HG02852 (cell line): ENCODE results near the gene CLIC4.
A peak's percentile ranks its signal among the peaks of the same experiment; 100 is the strongest.
"Not testable (repeated sequence)": the region's sequence is repeated elsewhere in the genome, so short reads cannot be mapped to it uniquely, and the experiment has no call there.

Experiments
- ATAC-seq: cut with Tn5 transposase; IDR thresholded peaks from one replicate; pipeline ENCODE4 v1.9.1; 2021; ENCODE audit warnings: mild to moderate bottlenecking, moderate library complexity; ENCODE audit not compliant: unreplicated experiment

Gene CLIC4

DNA sequence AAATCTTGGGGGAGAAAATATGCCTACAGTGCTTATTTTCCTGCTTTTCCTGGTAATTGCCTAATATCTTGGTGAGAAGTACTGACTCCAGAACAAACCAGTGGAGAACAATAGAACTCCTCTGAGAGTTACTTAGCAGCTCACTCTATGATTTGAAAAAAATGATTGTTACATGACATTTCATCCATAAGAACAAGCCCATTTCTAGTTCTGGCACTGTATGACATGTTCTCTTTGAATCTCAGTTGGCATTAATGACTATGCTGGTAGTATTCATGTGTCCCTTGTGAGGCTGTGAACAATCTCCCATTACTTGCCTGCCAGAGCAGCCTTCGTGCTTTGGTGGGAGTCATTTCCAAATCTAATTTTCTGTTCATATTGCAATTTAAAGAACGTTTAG is 58.0 kb downstream of the CLIC4 start:
- no peak for ATAC-seq

DNA sequence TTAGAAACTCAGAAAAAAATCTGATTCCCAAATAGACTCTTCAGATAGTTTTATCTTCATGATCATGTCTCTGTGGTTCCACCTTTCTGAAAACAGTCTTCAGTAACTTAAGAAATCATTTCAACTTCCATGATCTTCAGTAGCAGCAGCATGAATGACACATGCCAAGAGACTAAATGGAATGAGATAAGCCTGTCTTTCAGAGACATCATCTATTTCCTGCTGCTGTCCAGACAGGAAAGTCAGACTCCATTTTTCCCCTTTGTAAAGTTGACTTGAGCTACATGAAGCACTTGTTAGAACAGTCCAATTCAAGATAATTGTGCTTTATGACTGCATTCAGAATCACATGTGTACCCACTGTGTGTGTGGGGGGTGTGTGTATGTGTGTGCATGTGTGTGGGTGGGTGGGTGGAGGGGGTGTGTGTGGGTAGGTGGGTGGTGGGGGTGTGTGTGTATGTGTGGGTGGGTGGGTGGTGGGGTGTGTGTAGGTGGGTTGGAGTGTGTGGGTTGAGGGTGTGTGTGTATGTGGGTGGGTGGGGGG is 58.8 kb downstream of the CLIC4 start:
- no peak for ATAC-seq

DNA sequence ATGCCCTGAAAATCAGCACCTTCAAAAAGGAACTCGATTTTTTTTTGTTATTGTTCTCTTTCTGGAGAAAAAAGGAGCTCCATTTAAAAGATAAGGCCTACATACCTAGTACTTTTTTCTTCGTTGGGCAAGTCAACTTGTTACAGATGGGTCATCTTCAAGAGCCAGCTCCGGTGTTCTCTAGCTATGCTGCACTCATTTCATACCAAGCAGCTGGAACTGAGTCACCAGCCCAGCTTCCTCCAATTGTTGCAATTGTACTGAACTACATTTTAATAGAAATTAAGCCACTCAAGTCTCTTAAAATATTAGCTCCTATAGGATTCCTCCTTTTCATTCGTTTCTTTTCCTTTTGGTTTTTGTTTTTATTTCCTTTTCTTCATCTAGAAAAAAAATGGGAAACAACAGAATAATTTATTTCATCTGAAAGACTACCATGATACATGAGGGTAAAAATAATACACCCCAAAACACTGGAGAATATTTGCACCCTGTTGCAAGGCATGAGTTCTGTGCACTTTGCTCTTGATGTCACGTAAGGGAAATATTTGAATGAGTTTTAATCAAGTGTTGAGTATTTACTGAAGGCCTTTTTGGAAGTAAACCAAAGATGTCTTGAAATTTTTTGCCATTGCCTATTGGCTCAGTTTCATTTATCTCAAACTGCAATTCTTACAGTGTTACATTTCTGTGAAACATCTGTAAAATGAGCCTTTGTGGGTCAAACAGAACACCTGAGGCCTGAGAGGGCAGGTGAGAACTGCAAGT is 60.5 kb downstream of the CLIC4 start:
- no peak for ATAC-seq

DNA sequence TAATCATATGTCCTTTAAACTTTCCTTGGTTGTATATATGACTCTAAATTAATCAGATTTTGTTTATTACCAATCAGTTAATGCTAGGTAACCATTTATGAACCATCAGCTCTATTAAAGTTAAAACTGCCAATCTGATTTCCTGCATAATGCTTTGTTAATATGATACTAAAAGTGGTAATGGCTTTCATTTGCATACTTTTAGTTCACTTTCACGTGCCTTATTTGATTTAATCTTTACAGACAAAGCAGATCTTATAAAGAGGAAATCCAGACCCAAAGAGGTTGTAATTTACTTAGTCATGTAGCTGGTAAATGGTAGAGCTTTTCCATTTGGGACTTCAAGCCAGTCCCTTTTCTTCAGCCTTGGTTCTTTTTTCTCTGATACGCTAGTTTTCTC is 61.3 kb downstream of the CLIC4 start:
- ATAC-seq = no peak

DNA sequence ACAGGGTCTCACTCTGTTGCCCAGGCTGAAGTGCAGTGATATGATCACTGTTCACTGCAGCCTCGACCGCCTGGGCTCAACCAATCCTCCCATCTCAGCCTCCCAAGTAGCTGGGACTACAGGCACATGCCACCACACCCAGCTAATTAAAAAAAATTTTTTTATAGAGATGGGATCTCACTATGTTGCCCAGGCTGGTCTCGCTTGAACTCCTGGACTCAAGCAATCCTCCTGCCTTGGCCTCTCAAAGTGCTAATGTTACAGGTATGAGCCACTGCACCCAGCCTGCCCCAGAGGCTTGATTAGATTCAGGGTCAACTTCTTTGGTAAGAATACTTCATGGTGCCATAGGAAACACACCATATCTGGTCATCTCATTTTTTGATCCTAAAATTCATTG is 66.2 kb downstream of the CLIC4 start:
- ATAC-seq = not testable (repeated sequence)

DNA sequence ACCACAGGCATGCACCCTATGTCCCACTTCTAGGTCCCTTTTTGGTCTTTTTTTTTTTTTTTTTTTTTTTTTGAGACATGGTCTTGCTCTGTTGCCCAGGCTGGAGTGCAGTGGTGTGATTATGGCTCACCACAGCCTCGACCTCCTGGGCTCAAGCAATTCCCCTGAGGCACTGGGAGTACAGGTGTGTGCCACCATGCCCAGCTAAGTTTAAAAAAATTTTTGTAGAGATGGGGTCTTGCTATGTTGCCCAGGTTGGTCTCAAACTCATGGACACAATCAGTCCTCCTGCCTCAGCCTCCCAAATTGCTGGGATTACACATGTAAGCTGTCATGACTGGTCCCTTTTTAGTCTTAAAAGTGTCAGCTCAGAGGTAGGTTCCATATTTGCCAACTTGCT is 75.0 kb downstream of the CLIC4 start:
- not testable (repeated sequence) for ATAC-seq

DNA sequence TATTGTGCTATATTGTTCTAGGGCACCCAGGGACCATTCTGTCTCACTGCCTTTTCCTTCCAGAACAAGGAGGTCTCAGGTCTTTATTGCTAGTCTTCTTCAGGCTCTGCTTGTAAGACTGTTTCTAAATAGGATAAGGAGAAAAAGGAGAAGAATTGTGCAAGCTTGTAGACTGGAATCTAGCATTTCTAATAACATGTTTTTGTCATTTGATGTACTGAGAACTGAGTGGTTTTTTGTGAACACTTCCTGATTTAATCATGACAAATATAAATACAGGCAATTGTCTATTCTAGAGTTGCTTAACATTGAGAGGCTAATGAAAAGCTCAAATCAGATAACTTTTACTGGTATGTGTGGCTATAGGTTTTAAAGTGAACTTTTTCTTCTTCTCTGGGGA is 77.6 kb downstream of the CLIC4 start:
- ATAC-seq = no peak

DNA sequence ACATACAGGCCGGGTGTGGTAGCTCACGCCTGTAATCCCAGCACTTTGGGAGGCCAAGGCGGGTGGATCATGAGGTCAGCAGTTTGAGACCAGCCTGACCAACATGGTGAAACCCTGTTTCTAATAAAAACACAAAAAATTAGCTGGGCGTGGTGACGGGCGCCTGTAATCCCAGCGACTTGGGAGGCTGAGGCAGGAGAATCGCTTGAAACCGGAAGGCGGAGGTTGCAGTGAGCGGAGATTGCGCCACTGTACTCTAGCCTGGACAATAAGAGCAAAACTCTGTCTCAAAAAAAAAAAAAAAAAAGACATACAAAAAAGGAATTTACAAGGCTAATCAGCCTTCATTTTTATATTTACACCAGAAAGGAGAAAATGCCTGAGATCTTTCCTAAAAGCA is 78.2 kb downstream of the CLIC4 start:
- not testable (repeated sequence) for ATAC-seq

DNA sequence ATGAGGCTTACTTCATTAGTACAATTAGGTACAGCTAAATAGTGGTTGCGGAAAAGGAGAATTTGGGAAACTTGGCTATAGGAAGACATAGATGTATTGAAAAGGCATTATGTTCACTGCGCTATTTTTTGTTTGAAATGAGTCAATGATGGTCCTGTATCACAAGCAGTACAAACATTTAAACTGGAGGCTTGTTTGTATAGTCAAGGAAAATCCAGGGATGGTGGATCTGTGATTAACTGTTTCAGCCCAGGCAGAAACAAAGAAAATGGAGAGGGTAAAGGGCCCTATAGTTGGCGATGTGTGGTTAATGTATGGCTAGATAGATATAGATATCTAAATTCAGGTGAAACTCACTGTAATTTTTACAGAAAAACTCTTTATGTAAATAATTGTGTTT is 79.9 kb downstream of the CLIC4 start:
- no peak for ATAC-seq

DNA sequence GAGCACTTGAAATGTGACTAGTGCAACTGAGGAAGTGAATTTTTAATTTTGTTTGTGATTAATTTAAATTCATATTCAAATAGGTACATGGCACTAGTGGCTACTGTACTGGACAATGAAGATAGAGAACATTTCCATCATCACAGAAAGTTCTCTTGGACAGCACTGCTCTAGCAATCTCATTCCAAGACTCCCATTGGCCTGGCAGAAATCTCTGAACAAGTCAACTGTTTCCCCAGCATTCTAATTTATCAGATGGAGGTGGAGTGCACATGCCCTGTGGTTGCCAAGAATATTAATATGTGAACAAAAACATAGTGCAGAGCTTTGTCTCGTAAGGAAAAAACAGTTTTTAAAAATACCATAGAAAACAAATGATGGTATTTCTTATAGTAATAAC is 81.3 kb downstream of the CLIC4 start:
- no peak for ATAC-seq

DNA sequence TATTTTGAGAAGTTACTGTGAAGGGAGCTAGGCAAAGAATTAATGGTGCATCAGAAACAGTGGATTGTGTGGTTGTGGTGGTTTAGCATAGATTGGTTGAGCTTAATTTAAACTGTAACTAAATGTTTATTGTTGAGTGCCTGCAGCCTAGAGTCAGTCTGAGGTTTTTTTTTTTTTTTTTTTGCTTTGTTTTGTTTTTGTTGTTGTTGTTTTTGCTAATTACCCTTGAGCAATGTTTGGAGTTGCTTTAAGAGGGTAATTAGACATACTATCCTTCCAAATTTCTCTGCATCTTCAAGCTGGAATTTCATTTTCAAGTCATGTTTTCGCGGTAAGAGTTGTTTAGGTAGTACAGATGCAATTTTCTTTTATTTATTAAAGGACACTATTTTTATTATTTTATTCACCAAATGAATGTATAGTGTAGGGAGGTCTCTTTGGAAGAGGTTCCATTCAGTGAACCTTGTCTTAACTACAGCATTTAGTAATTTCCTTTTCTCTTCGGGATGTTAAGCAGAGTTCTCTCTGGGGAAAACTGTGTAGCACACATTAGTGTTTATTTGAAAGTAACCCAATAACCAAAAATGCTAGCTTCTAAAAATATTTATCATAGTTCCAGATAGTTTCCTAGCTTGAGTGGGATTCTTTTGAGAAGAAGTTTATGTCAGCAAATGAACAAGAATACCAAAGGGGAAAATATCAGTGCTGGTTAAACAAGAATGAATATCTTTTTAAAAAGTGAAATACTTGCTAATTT is 82.3 kb downstream of the CLIC4 start:
- no peak for ATAC-seq

DNA sequence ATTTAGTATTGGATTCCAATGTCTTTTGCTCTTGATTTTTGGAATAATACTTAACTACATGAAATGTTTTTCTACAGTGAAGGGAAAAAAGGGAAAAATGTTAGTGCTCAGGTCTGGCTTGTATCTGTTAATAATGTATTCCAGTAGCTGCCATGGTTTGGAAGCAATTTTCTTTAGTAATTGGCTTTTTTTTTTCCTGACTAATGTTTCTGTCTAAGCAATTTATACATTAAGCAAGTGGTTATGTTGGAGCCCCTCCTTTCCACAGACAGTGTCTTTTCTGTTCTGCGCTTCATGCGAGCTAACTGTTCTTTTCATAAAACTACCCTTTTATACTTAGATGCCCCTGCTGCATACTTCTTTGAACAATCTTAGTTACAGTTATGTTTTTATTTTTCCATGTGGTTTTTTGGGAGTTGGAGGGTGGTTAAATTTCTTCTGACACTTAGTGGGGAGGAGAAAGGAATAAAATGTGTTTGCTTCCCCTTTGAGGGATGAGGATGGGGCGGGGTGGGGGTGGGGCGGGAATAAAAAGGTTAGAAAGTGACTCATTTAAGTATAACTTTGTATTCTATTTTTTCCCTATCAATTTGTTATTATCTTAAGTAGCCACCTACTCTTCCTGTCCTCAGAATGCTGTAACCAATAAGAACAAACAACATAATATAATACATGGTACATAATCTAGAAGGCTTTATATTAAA is 83.1 kb downstream of the CLIC4 start:
- ATAC-seq = no peak

DNA sequence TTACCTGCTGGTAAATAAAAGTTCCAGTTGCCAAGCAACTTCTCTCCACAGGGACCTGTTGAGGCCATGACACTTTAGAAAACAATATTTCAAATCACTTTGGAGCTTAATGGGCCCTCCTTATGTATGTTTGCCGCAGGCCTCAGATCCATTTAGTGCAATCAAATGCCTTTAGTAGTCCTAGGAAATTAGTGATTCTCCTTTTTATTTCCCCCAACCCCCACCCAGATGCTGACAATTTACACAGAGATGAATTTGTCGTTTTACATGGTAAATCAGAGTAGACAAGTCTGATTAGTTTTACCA is 83.6 kb downstream of the CLIC4 start:
- ATAC-seq = no peak

DNA sequence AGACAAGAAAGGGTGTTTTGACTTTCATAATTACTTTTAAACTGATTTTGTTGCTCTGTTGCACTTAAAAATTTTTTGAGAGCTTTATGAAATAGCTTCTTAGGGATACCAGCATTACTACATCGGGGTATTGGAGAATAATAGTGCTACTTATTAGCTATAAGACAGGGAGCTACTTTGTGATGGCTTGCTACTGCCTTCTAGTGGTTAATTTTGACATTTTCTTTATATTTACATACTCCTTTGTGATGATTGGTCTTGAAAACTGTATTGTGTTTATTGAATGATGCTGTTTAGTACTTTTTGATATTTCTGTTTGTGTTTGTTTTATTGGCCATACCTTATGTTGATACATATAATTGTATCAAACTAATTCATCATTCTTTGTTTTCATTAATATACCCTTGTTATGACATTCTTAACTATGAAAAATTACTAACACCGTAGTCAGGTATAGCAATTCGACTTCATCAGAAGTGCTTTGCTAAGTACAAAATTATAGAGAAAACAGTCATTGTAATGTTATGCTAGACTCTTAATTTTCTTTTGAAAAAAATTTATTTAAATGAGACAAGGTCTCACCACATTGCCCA is 85.5 kb downstream of the CLIC4 start:
- no peak for ATAC-seq

DNA sequence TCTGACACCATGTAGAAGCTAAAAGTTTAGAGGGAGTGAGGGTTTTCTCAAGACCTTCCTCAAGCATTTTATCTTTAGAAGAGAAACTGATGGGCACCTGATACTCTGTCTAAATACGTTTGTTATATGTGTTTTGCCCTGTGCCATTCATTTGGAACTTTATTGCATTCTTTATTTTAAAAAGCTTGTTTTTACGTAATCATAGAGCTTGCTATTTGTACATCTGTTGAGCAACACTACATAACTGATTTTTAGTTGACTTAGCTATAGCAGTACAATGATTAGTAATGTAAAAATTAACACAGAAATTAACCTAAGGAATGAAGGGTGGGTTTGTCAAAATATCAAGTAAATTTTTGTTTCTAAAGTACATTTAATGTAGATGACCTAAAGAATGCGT is 96.3 kb downstream of the CLIC4 start:
- ATAC-seq = no peak

DNA sequence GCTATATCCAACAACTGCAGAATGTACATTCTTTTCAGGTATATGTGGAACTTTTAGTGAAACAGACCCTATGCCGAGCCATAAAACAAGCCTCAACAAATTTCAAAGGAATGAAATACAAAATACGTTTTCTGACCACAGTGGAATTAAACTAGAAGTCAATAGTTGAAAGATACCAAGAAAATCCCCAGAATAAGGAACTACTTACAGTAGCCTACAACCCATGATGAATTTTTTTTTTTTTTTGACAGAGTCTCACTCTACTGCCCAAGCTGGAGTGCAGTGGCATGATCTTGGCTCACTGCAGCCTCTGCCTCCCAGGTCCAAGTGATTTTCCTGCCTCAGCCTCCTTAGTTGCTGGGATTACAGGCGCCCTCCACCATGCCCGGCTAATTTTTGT is 101.4 kb downstream of the CLIC4 start:
- ATAC-seq = no peak

DNA sequence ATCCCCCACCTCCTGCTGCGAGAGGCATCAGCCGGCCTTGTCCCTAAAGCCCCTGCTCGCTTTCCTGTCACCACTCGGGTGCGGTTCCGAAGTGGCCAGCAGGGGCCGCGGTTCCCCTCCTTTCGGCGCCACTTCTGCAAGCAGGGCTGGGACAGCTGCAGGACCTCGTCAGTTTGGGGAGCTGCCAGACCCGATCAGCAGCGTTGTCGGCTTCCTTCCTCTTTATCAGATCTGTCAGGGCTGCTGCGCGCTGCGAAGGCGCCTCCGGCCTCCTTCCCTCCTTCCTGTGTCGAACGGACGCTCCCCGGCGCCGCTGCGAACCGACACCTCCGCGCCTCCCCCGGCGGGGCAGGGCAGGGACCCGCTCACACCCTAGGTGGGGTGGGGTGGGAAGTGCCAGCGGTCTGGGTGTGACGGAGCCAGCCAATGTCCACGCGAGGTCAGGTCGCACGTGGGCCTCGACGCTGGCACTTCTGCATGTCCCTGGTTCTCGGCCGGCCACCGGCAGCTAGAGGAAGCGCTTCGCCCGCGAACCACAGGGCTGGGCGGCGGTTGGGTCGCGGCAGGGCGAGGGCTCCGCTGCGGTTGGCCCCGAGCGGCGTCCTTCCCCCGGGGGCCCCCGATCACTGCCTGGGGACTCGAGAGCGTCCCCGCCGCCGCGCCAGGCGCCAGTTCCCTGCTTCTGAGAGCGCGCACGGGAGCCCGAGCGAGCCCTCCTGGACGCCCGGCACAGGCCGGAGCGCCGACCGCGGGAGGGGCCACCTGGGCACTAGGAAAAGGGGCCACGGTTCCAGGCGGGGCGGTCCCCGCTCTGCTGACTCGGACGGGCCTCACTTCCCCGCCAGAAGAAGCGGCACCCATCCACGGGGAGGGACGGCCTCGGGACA is 103.0 kb downstream of the CLIC4 start:
- peak; percentile 86 for ATAC-seq

DNA sequence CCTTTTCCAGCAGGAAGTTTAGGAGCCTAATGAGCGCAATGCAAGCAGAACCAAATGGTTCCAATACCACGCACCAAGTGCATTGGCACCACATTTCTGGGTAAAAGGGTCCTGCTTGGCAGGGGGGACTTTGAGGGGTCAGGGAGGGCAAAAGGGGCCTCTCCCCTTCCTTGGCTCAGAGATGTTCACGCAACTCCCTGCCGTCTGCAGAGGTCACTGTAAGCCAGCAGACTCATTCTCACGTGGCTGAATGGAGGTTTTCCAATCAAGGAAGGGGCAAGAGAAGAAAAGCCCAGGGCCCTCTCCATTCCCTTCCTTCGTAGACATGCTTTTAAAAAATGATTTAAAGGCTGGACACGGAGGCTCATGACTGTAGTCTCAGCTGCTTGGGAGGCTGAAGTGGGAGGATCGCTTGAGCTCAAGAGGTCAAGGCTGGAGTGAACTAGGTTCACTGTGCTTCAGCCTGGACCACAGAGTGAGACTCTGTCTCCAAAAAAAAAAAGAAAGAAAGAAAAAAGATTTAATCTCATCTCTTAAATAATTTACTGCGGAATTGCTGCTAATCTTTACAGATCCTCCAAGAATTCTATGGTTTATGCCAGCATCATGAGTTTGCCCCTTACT is 104.5 kb downstream of the CLIC4 start:
- no peak for ATAC-seq

DNA sequence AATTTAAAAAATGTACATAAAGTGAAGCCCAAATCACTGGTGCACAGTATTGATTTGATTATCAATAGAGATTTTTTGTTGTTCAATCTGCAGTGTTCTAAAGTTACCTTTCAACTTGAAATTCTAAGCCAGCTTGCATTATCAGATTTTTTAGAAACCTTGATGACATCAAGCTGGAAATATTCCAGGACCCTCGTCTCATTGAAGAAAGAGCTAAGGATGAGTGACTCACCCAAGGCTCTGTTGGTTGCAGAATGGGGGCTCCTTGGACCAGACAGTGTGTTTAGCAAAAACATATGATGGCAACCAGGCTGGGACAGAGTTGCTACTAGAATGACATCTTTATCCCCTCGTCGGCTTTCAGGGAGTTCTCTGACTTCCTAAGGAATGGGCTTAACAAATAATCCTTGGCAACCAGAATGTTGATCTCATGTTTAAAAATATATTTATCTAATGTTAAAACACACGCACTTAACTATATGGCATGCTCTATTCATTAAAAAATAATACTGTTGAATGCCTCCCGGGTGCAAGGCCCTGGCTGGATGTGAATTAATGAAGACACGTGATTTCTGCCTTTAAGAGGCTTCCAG is 105.2 kb downstream of the CLIC4 start:
- no peak for ATAC-seq

DNA sequence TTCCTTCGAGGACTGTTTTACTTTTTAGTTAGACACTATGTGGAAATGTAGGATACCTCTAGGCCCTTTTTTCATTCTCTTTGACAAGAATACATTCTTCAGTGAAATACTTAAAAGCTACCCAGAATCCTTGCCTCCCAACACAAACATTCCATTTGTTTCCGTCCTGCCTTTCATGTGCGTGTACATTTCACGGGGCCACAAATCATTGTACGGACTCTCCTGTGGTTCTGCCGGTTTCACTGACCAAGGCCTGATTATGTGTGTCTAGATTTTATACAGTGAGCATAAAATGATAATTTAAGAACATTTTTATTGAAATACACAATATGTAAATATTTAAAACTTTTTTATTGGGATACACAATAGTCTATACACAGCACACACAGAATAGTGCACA is 108.4 kb downstream of the CLIC4 start:
- no peak for ATAC-seq
